HG02884 (cell line): Measurements from ENCODE around the gene NPIPB12.
"Not testable (repeated sequence)": the region's sequence is repeated elsewhere in the genome, so short reads cannot be mapped to it uniquely, and the experiment has no call there.

Experiments
- ATAC-seq: cut with Tn5 transposase; IDR thresholded peaks from one replicate; pipeline ENCODE4 v1.9.1; 2021; ENCODE audit warnings: mild to moderate bottlenecking, moderate library complexity; ENCODE audit not compliant: unreplicated experiment

Gene NPIPB12

GRCh38 chr16:29506308-29506707 lies at the start of gene NPIPB12:
Gene NPIPB12 (minus strand): TSS chr16:29506408.
- ATAC-seq = not testable (repeated sequence)

GRCh38 chr16:29521520-29521919 lies 15.3 kb upstream of the NPIPB12 start:
- ATAC-seq = not testable (repeated sequence)

GRCh38 chr16:29482276-29482675 lies 23.9 kb downstream of the NPIPB12 start:
- ATAC-seq = not testable (repeated sequence)

- ATAC-seq = not testable (repeated sequence)
These were observed 34.1 kb downstream of the NPIPB12 start for GRCh38 chr16:29472065-29472464.

GRCh38 chr16:29469660-29470059 lies 36.5 kb downstream of the NPIPB12 start:
- not testable (repeated sequence) for ATAC-seq

- ATAC-seq = not testable (repeated sequence)
These were observed 38.4 kb downstream of the NPIPB12 start for GRCh38 chr16:29467654-29468366.

GRCh38 chr16:29466904-29467303 lies 39.3 kb downstream of the NPIPB12 start:
- ATAC-seq = not testable (repeated sequence)

- ATAC-seq = not testable (repeated sequence)
These were observed 40.0 kb downstream of the NPIPB12 start for GRCh38 chr16:29465985-29466824.

- not testable (repeated sequence) for ATAC-seq
These were observed 45.6 kb downstream of the NPIPB12 start for GRCh38 chr16:29460647-29461030.

GRCh38 chr16:29459706-29460646 lies 46.2 kb downstream of the NPIPB12 start, which contains the start of gene SULT1A4:
Gene SULT1A4 (plus strand): TSS chr16:29459913. CDS start chr16:29461386, 1,473 bp downstream.
- not testable (repeated sequence) for ATAC-seq

GRCh38 chr16:29457660-29458059 lies 48.5 kb downstream of the NPIPB12 start:
- not testable (repeated sequence) for ATAC-seq

GRCh38 chr16:29454828-29455227 lies 51.4 kb downstream of the NPIPB12 start:
- ATAC-seq = peak; percentile 56

GRCh38 chr16:29454269-29454668 lies 51.9 kb downstream of the NPIPB12 start, which contains the start of the genes BOLA2 and SLX1B:
Gene BOLA2 (minus strand): TSS chr16:29454351. CDS start chr16:29454253, 98 bp downstream.
Gene SLX1B (plus strand): TSS chr16:29454533.
- ATAC-seq = peak; percentile 82

GRCh38 chr16:29453754-29454153 lies 52.5 kb downstream of the NPIPB12 start:
- not testable (repeated sequence) for ATAC-seq
